Measurements from ENCODE around the gene TDRD15.
"Not testable (repeated sequence)": the region's sequence is repeated elsewhere in the genome, so short reads cannot be mapped to it uniquely, and the experiment has no call there.

Gene TDRD15

DNA sequence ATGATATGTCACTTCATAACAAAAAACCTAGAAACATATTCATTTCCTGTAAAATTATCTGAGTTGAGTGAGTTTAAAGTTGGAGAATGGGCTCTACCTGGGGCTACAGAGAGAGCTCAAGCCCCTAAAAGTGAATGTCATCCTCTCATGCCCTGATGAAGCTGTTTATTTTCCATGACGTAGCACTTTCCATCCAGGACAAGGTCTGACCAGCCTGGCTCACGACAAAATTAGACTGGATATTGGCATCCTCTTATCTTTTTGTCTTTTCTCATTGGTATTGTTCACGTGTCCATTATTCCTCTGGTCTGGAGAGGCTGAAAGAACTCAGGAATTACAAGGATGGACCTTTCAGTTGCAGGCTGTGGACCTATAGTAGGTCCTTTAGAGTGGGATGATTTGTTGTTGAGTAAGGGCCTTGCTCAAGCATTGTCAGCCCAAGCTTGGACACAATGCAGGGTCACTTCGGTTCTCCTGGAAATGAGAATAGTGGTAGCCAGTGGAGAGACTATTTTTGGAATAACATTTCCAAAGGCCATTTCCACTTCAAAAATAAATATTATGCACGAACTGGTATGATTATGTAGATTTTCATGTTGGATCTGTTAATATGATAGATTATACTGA, 24.4 kb upstream of the TDRD15 start:
- no peak overlapping the region for H3K4me3 ChIP-seq (ENCODE audit: low read depth in 1 of 5, low read length in 5 of 5)
- H3K9me3 ChIP-seq (ENCODE audit: control insufficient read depth in 5 of 5, low read length in 5 of 5), result no peaks in the 10 kb centered on the region
- H3K27me3 ChIP-seq (ENCODE audit: control insufficient read depth in 5 of 5, insufficient read depth in 4 of 5, low read length in 5 of 5), result no peaks in the 10 kb centered on the region
- peaks cover 0 to 30% (median 6%) of the 10 kb centered on the region in 5 donors for H3K4me1 ChIP-seq (ENCODE audit: control insufficient read depth in 5 of 5, insufficient read depth in 5 of 5, low read length in 5 of 5)
- H3K27ac ChIP-seq (ENCODE audit: low read depth, low read length), result peak overlapping the region; percentile 48
- H3K9ac ChIP-seq (ENCODE audit: low read length in 5 of 5), result no peak overlapping the region
- H3K36me3 ChIP-seq (ENCODE audit: control insufficient read depth in 5 of 5, insufficient read depth in 5 of 5, low read length in 5 of 5), result no peaks in the 10 kb centered on the region

DNA sequence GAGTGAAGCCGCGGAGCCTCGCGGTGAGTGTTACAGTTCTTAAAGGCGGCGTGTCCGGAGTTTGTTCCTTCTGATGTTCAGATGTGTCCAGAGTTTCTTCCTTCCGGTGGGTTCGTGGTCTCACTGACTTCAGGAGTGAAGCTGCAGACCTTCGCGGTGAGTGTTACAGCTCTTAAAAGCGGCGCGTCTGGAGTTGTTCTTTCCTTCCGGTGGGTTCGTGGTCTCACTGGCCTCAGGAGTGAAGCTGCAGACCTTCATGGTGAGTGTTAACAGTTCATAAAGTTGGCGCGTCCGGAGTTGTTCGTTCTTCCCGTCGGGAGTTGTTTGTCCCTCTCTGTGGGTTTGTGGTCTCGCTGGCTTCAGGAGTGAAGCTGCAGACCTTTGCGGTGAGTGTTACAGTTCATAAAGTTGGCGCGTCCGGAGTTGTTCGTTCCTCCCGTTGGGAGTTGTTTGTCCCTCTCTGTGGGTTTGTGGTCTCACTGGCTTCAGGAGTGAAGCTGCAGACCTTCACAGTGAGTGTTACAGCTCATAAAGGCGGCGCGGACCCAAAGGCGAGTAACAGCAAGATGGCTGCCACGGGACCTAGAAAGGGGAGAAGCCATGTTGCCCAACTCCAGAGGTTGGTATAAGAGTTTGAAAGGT, 22.1 kb upstream of the TDRD15 start:
- not testable (repeated sequence) for H3K4me3 ChIP-seq (ENCODE audit: low read depth in 1 of 5, low read length in 5 of 5); H3K9me3 ChIP-seq (ENCODE audit: control insufficient read depth in 5 of 5, low read length in 5 of 5); H3K27ac ChIP-seq (ENCODE audit: low read depth, low read length); H3K36me3 ChIP-seq (ENCODE audit: control insufficient read depth in 5 of 5, insufficient read depth in 5 of 5, low read length in 5 of 5); H3K27me3 ChIP-seq (ENCODE audit: control insufficient read depth in 5 of 5, insufficient read depth in 4 of 5, low read length in 5 of 5); H3K9ac ChIP-seq (ENCODE audit: low read length in 5 of 5)
- H3K4me1 ChIP-seq (ENCODE audit: control insufficient read depth in 5 of 5, insufficient read depth in 5 of 5, low read length in 5 of 5), result peaks cover 0 to 25% (median 6%) of the 10 kb centered on the region in 5 donors

DNA sequence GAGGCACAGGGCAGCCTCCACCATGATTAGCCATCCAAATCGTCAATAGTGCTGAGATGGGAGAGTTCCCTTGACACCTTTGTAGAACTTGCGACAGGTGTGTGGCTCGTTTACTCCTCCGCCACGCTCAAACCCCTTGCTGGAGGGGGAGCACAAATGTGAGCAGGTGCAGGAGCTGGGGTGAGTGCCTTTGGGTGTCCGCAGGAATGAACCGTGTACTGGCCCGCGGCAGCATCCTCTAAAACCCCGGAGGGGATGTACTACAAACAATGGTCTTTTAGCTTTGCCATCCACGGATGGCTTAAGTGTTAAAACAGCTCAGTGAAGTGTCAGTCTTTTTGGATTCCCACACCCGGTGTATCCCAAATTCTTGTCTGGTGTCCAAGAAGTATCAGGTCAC, 21.4 kb upstream of the TDRD15 start:
- Histone ChIP-seq H3K27me3 (ENCODE audit: control insufficient read depth in 5 of 5, insufficient read depth in 4 of 5, low read length in 5 of 5) (no peaks in the 10 kb centered on the region), H3K27ac (ENCODE audit: low read depth, low read length) (no peak overlapping the region), H3K9me3 (ENCODE audit: control insufficient read depth in 5 of 5, low read length in 5 of 5) (no peaks in the 10 kb centered on the region), H3K36me3 (ENCODE audit: control insufficient read depth in 5 of 5, insufficient read depth in 5 of 5, low read length in 5 of 5) (no peaks in the 10 kb centered on the region), H3K9ac (ENCODE audit: low read length in 5 of 5) (no peak overlapping the region), H3K4me1 (ENCODE audit: control insufficient read depth in 5 of 5, insufficient read depth in 5 of 5, low read length in 5 of 5) (peaks cover 0 to 20% (median 6%) of the 10 kb centered on the region in 5 donors), H3K4me3 (ENCODE audit: low read depth in 1 of 5, low read length in 5 of 5) (no peak overlapping the region)

DNA sequence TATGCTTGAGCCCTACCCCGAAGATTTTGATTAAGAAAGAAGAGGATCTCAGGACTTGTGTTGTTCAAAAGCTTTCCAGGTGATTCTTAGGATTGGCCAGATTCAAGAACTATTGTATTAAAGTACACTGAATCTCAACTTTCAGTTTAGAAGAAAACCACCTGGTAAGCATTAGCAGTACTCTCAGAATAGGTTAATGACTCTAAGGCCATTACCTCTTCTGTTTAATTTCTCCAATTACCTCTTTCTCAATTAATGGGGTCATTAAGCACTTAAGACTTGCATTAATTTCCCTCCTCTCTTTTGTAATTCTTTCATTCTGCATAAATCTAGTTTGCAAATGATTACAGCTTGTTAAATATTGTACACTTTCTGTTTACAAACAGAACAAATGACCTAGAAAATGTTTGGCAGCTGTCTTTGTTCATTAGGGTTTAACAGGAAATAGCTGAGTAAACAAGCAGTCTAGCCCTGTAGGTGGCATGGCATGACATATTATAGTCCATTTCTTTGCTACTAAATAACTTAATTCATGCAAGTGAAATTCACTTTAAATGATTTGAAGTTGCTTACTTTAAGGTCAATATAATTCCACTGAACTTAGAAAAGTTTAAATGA, 20.4 kb upstream of the TDRD15 start:
- Histone ChIP-seq H3K27me3 (ENCODE audit: control insufficient read depth in 5 of 5, insufficient read depth in 4 of 5, low read length in 5 of 5) (no peaks in the 10 kb centered on the region), H3K9ac (ENCODE audit: low read length in 5 of 5) (no peak overlapping the region), H3K27ac (ENCODE audit: low read depth, low read length) (no peak overlapping the region), H3K4me1 (ENCODE audit: control insufficient read depth in 5 of 5, insufficient read depth in 5 of 5, low read length in 5 of 5) (peaks cover 0 to 11% (median 6%) of the 10 kb centered on the region in 5 donors), H3K9me3 (ENCODE audit: control insufficient read depth in 5 of 5, low read length in 5 of 5) (no peaks in the 10 kb centered on the region), H3K36me3 (ENCODE audit: control insufficient read depth in 5 of 5, insufficient read depth in 5 of 5, low read length in 5 of 5) (no peaks in the 10 kb centered on the region), H3K4me3 (ENCODE audit: low read depth in 1 of 5, low read length in 5 of 5) (no peak overlapping the region)

DNA sequence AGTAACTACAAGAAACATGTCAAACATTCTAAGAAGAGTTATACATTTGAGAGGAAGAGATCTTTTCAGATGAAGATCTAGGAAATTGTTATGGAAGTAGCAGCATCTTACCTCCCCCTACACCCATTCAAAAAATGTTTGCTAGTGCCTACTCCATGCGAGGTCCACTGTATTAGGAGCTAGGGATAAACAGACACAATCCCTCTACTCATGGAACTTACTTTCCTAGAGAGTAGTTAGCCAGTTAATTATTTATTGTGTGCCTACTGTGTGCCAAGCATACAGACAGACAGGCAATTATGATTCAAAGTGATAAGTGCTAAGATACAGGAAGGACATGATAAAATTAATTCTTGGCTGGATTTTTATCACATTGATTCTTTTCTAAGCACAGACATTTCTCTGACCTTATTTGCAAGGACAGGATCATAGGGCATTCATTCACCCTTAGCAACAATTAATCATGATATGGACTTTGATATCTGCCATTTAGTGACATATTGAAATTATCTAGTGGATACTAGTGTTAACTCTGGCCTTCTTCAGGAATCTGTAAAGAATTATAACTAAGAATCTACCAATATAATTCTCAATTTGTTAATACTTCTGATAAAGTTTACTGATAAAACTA, 19.6 kb upstream of the TDRD15 start:
- H3K4me1 ChIP-seq (ENCODE audit: control insufficient read depth in 5 of 5, insufficient read depth in 5 of 5, low read length in 5 of 5), result peaks cover 0 to 6% (median 3%) of the 10 kb centered on the region in 5 donors
- no peak overlapping the region for H3K9ac ChIP-seq (ENCODE audit: low read length in 5 of 5)
- H3K36me3 ChIP-seq (ENCODE audit: control insufficient read depth in 5 of 5, insufficient read depth in 5 of 5, low read length in 5 of 5), result no peaks in the 10 kb centered on the region
- no peak overlapping the region for H3K27ac ChIP-seq (ENCODE audit: low read depth, low read length)
- no peaks in the 10 kb centered on the region for H3K27me3 ChIP-seq (ENCODE audit: control insufficient read depth in 5 of 5, insufficient read depth in 4 of 5, low read length in 5 of 5)
- H3K4me3 ChIP-seq (ENCODE audit: low read depth in 1 of 5, low read length in 5 of 5), result no peak overlapping the region
- no peaks in the 10 kb centered on the region for H3K9me3 ChIP-seq (ENCODE audit: control insufficient read depth in 5 of 5, low read length in 5 of 5)

DNA sequence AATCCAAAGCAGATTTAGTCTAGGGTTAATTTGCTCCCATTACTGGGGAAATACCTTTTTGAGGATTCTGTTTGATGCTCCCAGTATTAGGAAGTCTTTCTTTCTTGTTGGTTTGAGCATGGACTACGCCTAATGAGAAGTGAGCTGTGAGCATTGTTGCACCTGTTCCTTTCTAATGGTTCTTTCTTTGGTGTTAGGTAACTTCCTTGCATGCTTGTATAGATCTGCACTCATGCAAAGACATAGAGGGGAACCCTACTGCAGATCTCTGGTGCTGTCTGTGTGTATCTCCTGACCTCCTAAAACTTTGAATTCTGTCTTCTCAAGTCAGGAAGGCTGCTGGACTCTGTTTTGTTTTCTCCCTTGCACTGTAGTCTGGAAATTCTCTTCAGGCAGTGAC, 12.8 kb upstream of the TDRD15 start:
- no peak overlapping the region for H3K4me3 ChIP-seq (ENCODE audit: low read depth in 1 of 5, low read length in 5 of 5)
- no peaks in the 10 kb centered on the region for H3K27me3 ChIP-seq (ENCODE audit: control insufficient read depth in 5 of 5, insufficient read depth in 4 of 5, low read length in 5 of 5)
- H3K27ac ChIP-seq (ENCODE audit: low read depth, low read length), result no peak overlapping the region
- no peaks in the 10 kb centered on the region for H3K36me3 ChIP-seq (ENCODE audit: control insufficient read depth in 5 of 5, insufficient read depth in 5 of 5, low read length in 5 of 5)
- H3K9me3 ChIP-seq (ENCODE audit: control insufficient read depth in 5 of 5, low read length in 5 of 5), result no peaks in the 10 kb centered on the region
- no peaks in the 10 kb centered on the region for H3K4me1 ChIP-seq (ENCODE audit: control insufficient read depth in 5 of 5, insufficient read depth in 5 of 5, low read length in 5 of 5)
- H3K9ac ChIP-seq (ENCODE audit: low read length in 5 of 5), result no peak overlapping the region

DNA sequence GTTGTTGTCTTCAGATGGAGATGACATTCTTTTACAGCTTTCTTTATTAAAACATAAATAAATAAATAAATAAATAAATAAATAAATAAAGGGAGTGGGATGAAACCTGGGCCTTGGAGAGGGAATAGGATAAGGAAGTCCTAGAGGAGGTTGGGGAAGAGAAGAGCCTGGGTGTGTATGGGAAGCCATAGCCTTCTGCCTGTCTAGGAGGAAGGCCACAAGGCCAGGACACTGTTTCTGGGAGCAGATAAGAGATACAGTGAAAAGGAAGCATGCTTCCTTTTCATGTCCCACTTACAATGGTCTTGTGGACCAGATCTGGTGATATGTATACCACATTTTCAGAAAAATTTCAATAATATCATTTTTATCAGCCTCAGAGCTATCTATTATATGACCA, 6.1 kb upstream of the TDRD15 start:
- no peak overlapping the region for H3K9ac ChIP-seq (ENCODE audit: low read length in 5 of 5)
- H3K27me3 ChIP-seq (ENCODE audit: control insufficient read depth in 5 of 5, insufficient read depth in 4 of 5, low read length in 5 of 5), result no peaks in the 10 kb centered on the region
- H3K36me3 ChIP-seq (ENCODE audit: control insufficient read depth in 5 of 5, insufficient read depth in 5 of 5, low read length in 5 of 5), result no peaks in the 10 kb centered on the region
- H3K27ac ChIP-seq (ENCODE audit: low read depth, low read length), result no peak overlapping the region
- no peaks in the 10 kb centered on the region for H3K9me3 ChIP-seq (ENCODE audit: control insufficient read depth in 5 of 5, low read length in 5 of 5)
- H3K4me1 ChIP-seq (ENCODE audit: control insufficient read depth in 5 of 5, insufficient read depth in 5 of 5, low read length in 5 of 5), result no peaks in the 10 kb centered on the region
- H3K4me3 ChIP-seq (ENCODE audit: low read depth in 1 of 5, low read length in 5 of 5), result no peak overlapping the region

DNA sequence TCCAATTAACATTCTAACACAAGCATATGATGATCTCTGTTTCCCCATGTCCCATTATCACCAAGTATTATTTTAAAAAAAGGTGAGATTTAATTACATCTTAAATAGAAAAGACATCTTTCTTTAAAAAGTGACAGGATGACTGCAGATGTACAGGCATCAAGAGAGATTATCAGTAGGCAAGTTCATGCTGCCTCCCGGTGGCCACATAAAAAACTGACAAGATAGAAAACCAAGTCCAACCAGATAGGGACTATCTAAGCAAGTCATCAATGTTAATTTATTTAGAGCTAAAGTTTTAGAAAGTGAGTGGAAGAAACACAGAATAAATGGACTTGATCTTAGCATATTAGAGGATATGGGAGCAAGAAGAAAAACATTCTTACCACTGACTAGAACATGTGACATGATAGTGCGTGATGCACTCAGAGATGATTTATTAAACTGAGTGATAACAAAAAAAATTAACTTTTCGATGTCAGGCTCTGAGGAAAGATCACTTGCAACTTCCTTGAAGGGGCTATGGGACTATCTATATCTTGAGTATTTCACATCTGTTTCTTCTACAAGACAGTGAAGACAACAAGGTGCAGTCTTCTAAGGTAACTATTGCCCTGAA, 5.4 kb upstream of the TDRD15 start:
- H3K27me3 ChIP-seq (ENCODE audit: control insufficient read depth in 5 of 5, insufficient read depth in 4 of 5, low read length in 5 of 5), result no peaks in the 10 kb centered on the region
- H3K9me3 ChIP-seq (ENCODE audit: control insufficient read depth in 5 of 5, low read length in 5 of 5), result no peaks in the 10 kb centered on the region
- no peak overlapping the region for H3K9ac ChIP-seq (ENCODE audit: low read length in 5 of 5)
- H3K4me3 ChIP-seq (ENCODE audit: low read depth in 1 of 5, low read length in 5 of 5), result no peak overlapping the region
- H3K4me1 ChIP-seq (ENCODE audit: control insufficient read depth in 5 of 5, insufficient read depth in 5 of 5, low read length in 5 of 5), result no peaks in the 10 kb centered on the region
- H3K27ac ChIP-seq (ENCODE audit: low read depth, low read length), result no peak overlapping the region
- no peaks in the 10 kb centered on the region for H3K36me3 ChIP-seq (ENCODE audit: control insufficient read depth in 5 of 5, insufficient read depth in 5 of 5, low read length in 5 of 5)

DNA sequence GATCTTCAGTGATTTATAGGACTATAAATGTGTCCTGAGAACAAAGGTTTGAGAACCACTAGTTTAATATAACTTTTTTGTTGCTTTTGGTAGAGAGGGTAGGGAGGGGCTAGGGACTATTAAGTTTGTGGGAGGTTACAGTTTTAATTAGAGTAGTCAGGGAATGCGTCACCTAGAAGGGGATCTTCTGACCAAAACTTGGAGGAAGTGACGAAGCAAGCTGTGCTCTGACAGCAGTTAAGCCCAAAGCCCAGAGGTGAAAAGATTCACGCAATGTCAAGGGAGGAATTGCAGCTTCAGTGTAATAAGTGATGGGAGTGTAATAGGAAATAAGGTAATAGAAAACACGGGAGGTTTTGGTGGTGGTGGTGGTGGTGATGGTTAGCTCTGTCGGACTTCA, 8.1 kb downstream of the TDRD15 start:
- Histone ChIP-seq H3K27ac (ENCODE audit: low read depth, low read length) (no peak overlapping the region), H3K9me3 (ENCODE audit: control insufficient read depth in 5 of 5, low read length in 5 of 5) (no peaks in the 10 kb centered on the region), H3K27me3 (ENCODE audit: control insufficient read depth in 5 of 5, insufficient read depth in 4 of 5, low read length in 5 of 5) (peaks cover 0 to 3% (median 0%) of the 10 kb centered on the region in 5 donors), H3K4me3 (ENCODE audit: low read depth in 1 of 5, low read length in 5 of 5) (no peak overlapping the region), H3K4me1 (ENCODE audit: control insufficient read depth in 5 of 5, insufficient read depth in 5 of 5, low read length in 5 of 5) (no peaks in the 10 kb centered on the region), H3K36me3 (ENCODE audit: control insufficient read depth in 5 of 5, insufficient read depth in 5 of 5, low read length in 5 of 5) (no peaks in the 10 kb centered on the region), H3K9ac (ENCODE audit: low read length in 5 of 5) (no peak overlapping the region)

DNA sequence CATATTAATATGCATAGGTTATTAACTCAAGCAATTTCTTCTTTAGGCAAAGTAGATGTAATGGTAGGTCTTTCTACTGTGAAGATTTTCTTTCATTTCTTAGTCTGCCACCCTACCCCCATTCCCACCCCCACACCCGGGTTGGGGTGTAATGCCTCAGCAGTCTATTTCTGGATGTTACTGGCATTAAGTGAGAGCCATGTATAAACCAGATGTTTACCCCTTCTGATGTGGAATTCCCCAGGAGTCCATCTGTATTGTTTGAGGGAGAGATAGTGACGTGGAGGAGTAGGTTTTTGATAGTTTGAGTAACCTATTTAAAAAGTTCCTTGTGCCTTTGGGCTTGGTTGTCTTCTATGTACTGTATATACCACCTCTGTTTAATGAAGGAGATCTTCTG, 11.8 kb downstream of the TDRD15 start:
- peaks cover 0 to 3% (median 0%) of the 10 kb centered on the region in 5 donors for H3K27me3 ChIP-seq (ENCODE audit: control insufficient read depth in 5 of 5, insufficient read depth in 4 of 5, low read length in 5 of 5)
- H3K9me3 ChIP-seq (ENCODE audit: control insufficient read depth in 5 of 5, low read length in 5 of 5), result no peaks in the 10 kb centered on the region
- H3K36me3 ChIP-seq (ENCODE audit: control insufficient read depth in 5 of 5, insufficient read depth in 5 of 5, low read length in 5 of 5), result no peaks in the 10 kb centered on the region
- no peak overlapping the region for H3K4me3 ChIP-seq (ENCODE audit: low read depth in 1 of 5, low read length in 5 of 5)
- no peaks in the 10 kb centered on the region for H3K4me1 ChIP-seq (ENCODE audit: control insufficient read depth in 5 of 5, insufficient read depth in 5 of 5, low read length in 5 of 5)
- H3K9ac ChIP-seq (ENCODE audit: low read length in 5 of 5), result no peak overlapping the region
- no peak overlapping the region for H3K27ac ChIP-seq (ENCODE audit: low read depth, low read length)
